NCI-H1694 (cell line): ENCODE data around the gene NRARP.

Experiments used
- DNase-seq: peaks from one replicate; lab custom pipeline; 2025; lab: John Stamatoyannopoulos, UW

The NRARP gene

GRCh38 chr9:137310189-137311052 lies 8.3 kb upstream of the NRARP start:
- no peak for DNase-seq

- DNase-seq, result no peak
Observed at GRCh38 chr9:137309368-137310188, 7.5 kb upstream of the NRARP start.

- no peak for DNase-seq
Observed at GRCh38 chr9:137308057-137308619, 6.1 kb upstream of the NRARP start.

DNA sequence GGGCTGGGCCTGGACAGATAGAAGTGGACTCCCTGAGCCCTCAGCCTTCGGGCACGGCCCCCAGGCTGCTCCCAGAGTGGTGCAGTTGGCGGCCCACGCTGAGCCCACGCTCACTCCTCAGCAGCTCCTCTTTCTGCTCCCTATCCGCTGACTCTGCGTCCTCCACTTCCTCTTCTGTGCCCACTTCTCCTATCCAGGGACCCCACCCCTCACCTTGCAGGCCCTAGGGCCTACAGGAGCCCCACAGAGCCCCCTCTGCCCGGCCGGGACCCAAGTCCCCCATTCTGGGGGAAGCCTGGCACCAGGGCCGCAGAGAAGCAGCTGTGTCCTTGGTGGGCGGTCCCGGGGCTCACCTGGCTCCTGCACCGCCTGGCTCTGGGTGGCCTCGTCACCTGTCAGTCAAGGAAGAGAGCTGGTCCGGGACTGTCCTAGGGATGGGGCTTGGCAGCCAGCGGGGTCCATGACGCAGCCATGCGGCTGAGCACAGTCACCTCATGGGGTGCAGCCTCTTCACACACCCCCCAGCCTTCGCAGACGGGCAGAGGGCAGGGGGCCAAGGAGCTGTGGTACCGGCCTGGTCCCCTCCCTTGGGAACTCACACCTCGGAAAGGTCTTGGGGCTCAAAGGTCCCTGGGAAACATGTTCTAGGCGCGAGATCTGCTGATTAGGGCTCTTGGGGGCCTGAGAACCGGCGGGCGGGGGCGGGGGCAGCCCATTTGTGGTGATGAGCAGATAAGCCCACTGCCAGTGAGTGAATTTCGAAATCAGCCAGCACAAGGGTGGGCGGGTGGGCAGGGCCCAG lies 5.4 kb upstream of the NRARP start:
- no peak for DNase-seq

DNA sequence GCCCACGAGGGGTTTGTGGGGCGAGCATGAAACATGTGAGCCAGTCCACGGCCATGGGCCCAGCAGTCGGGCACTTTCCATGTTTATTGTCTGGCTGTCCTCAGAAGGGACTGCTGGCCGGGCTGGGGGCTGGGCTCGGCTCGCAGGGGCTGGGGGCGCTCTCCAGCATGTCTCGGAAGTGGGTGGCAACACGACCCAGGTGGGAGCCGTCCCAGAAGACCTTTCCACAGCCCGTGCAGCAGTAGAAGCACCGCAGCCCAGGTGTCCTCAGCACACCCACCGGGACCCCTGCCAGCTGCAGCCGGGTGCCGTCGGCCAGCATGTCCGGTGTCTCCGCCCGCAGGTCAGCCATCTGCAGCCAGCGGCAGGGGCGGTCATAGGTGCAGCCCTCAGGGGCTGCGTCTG lies 4.8 kb upstream of the NRARP start:
- DNase-seq, result no peak

GRCh38 chr9:137306066-137306849 lies 4.2 kb upstream of the NRARP start:
- no peak for DNase-seq

GRCh38 chr9:137305798-137306065 lies 3.7 kb upstream of the NRARP start:
- DNase-seq, result no peak

GRCh38 chr9:137305060-137305797 lies 3.2 kb upstream of the NRARP start:
- no peak for DNase-seq

GRCh38 chr9:137304383-137305059 lies 2.5 kb upstream of the NRARP start:
- no peak for DNase-seq

DNA sequence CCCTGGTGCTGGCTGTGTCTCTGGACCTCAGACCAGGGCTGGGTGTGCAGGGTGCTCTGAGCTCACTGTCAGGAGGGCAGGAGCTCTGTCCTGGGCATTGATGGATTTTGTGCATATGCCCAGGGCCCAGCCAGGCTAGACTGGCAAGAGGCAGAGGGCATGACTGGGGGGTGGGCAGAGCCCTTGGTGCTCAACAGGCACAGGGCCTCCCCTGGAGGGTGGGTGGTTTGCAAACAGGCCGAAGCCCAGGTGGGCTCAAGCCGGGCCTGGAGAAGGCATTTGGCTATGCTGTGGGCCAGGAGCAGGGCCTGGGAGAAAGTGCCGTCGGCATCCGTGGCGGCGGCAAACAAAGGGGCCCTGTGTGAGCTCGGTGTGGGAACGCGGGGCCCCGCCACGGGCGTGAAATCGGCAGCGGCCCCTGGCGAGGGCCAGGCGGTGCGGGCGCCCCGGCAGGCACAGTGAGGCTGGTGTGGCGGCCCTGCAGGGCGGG lies 1.9 kb upstream of the NRARP start:
- no peak for DNase-seq

DNA sequence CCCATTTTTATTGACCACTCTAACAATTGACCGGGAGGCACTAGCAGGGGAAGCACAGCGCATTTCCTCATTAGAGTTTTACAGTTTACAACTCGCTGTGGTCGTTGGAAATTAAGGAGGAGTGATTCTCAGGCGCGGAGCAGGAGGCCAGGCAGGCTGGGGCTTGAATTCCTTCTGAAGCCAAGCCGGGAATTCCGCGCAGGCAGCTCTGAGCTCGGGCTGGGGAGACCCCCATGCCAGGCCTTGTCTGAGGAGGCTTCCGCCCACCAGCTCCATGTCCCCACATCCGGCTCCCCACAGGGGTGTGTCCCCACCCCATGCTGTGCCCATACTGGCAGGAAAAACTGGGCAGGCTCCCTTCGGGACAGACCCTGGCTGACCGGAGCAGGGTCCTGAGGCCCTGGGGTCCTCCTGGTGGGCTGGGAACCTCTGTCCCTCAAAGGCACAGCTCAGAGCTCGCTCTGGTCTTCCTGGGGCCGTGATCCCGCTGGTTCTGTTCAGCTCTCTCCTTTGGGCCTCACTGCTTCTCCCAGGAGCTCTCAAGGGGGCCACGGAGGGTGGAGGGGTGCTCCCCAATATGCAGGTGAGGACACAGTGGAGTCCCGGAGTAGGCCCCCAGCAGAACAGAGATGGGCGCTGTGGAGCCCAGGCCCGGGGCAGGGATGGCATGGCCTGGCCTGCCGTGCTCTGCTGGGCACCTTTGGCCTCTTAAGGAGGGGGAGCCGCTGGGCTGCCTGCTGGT lies 1.3 kb upstream of the NRARP start:
- DNase-seq, result no peak

- DNase-seq, result no peak
Observed at GRCh38 chr9:137302449-137303150, 529 bp upstream of the NRARP start.

- DNase-seq, result no peak
Observed at GRCh38 chr9:137301081-137301947, 757 bp downstream of the NRARP start.

DNA sequence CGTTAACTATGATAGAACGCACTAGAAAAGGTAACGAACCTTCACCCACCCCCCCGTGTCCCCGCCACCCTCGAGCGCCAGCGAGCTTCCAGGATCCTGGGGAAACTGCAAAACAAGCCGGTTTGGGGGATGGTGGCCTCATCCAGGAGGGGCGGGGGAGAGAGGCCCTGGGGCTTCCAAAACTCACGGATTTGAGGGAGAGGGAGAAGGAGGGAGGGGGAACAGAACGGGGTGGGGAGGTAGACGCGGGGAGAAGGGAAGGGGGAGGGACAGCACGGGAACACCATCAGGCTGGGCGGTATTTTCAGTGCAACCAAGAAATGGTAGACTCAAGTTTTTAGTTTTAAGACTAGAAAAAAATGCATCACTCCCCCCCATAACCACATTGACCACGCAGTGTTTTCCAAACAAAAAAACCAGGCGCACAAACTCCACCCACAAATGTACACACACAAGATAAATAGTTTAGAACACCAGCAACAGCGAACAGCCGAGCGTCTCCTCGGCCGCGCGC lies 1.4 kb downstream of the NRARP start:
- no peak for DNase-seq

DNA sequence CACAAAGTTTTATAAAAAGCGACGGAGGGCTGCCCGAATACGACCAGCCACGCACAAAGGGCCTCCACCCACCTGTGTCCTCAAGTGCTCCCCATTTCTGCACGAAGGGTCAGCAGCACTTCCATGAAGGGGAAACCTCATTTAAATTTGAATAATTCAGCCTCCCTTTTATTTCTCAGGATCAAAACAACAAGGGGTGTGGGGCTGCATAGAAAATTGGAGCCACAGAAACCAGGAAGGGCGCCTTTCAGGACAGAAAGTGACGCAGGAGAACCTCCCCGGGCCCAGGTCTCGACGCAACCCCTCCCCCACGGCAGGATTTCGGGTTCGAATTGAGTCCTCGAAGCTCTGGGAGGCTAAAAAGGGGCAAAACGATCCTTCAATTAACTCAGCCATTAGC lies 2.1 kb downstream of the NRARP start:
- no peak for DNase-seq

GRCh38 chr9:137299203-137299565 lies 2.9 kb downstream of the NRARP start:
- DNase-seq, result no peak

DNA sequence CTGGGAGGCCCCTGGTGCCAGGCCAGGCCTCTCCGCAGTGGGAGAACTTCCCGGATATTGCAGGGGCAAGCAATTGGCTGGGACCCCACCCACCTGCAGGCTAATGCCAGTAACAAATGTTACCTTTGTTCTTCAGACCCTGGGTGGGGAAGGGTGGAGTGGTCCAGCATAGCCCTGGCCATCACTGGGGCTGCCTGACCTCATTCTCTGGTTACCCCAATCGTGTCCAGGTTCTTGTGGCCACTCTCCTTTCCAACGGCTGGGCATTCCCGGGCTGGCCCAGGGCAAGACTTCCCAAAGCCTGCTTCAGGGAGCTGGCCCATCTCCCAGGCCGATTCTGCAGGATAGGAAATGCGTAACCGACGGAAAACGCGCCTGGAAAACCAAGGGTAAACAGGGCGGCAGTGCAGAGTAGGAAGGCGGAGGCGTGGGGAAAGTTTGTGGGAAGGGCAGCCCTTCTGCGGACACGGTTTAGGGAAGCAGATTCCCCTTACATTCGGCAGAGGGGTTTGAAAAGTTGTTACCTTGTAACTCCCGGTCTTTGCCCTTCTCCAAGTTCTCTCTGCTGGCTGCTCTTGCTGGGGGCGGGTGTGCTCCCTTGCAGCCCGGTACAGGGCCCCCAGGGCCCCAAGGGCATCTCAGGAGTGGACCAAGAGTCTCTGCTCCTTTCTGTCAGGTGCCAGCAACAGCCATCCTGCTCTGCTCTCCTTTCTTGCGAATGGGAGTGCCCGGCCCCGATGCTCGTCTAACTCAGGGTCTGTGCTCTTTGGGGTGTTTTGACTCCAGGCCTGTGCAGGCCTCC lies 3.5 kb downstream of the NRARP start:
- no peak for DNase-seq
